ENCODE measurements around the gene ZAR1. TPM values are rescaled to one million over a fixed set of nuclear protein-coding genes. Genes with fewer than 3 reads are reported as not detected.

Gene ZAR1
- total RNA-seq, 1 donor, result not detected

DNA sequence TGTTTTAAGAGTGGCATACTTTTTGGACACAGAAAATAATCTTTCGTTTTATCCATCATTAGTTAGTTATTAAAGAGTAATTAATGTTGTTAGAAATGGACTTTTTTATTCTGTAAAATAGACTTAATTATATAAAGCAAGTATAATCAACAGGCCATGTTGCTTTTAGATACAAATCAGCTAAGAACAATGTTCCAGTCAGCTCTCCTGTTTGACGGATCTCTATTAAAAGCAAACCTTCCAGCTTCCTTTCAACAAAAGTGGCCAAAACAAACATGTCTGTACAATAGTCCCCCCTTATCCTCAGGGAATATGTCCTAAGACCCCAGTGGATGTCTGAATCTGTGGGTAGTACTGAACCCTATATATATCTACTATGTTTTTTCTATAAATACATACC, 11.8 kb upstream of the ZAR1 start:
- H3K4me3 ChIP-seq (ENCODE audit: insufficient read depth, low read length), result no peak overlapping the region
- TF ChIP-seq, protein P1, sequence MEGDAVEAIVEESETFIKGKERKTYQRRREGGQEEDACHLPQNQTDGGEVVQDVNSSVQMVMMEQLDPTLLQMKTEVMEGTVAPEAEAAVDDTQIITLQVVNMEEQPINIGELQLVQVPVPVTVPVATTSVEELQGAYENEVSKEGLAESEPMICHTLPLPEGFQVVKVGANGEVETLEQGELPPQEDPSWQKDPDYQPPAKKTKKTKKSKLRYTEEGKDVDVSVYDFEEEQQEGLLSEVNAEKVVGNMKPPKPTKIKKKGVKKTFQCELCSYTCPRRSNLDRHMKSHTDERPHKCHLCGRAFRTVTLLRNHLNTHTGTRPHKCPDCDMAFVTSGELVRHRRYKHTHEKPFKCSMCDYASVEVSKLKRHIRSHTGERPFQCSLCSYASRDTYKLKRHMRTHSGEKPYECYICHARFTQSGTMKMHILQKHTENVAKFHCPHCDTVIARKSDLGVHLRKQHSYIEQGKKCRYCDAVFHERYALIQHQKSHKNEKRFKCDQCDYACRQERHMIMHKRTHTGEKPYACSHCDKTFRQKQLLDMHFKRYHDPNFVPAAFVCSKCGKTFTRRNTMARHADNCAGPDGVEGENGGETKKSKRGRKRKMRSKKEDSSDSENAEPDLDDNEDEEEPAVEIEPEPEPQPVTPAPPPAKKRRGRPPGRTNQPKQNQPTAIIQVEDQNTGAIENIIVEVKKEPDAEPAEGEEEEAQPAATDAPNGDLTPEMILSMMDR (IDR thresholded peaks at IDR 0.05; ENCODE audit: extremely low read depth, low read depth, low read length), result no peak
- H3K27ac ChIP-seq (ENCODE audit: low read depth, low read length), result no peak overlapping the region
- H2AFZ ChIP-seq (ENCODE audit: low read length), result no peak overlapping the region
- no peak overlapping the region for H3K4me2 ChIP-seq (ENCODE audit: insufficient read depth, low read length)
- no peaks in the 10 kb centered on the region for H3K9me3 ChIP-seq (ENCODE audit: low read depth, low read length)
- peaks cover 10% of the 10 kb centered on the region for H3K4me1 ChIP-seq (ENCODE audit: insufficient read depth, low read length)
- H3K36me3 ChIP-seq (ENCODE audit: insufficient read depth, low read length), result no peaks in the 10 kb centered on the region
- DNase-seq (ENCODE audit: insufficient read length, low spot score, missing footprints), result no peak
- H4K20me1 ChIP-seq (ENCODE audit: insufficient read depth, low read length), result no peaks in the 10 kb centered on the region
- no peaks in the 10 kb centered on the region for H3K79me2 ChIP-seq (ENCODE audit: insufficient read depth, low read length)
- peaks cover 24% of the 10 kb centered on the region for H3K27me3 ChIP-seq (ENCODE audit: insufficient read depth, low read length)

DNA sequence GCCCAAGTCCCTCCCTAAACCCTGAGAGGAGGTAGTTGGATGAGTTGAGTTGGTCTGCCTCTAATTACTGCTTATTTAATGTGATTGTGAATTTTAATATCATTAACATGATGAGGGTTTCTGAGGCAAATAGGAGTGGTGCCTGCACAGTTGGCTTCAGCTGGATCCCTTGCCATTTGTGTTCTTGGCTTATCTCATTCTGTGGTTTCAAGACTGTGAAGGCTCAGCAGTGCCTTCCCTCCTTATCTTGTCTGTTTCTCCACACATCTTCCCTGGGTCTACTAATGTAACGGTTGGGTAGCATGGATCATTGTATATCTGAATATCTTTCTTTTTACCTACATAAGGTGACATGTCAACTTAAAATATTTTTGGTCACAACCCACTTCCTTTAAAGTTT, 8.5 kb upstream of the ZAR1 start:
- Histone ChIP-seq H3K4me2 (ENCODE audit: insufficient read depth, low read length) (no peak overlapping the region), H3K27me3 (ENCODE audit: insufficient read depth, low read length) (peaks cover 57% of the 10 kb centered on the region), H3K79me2 (ENCODE audit: insufficient read depth, low read length) (no peaks in the 10 kb centered on the region), H2AFZ (ENCODE audit: low read length) (no peak overlapping the region), H3K36me3 (ENCODE audit: insufficient read depth, low read length) (no peaks in the 10 kb centered on the region), H3K27ac (ENCODE audit: low read depth, low read length) (no peak overlapping the region), H3K4me1 (ENCODE audit: insufficient read depth, low read length) (peaks cover 10% of the 10 kb centered on the region), H4K20me1 (ENCODE audit: insufficient read depth, low read length) (no peaks in the 10 kb centered on the region), H3K9me3 (ENCODE audit: low read depth, low read length) (no peaks in the 10 kb centered on the region), H3K4me3 (ENCODE audit: insufficient read depth, low read length) (no peak overlapping the region)
- TF ChIP-seq, protein P1 (IDR thresholded peaks at IDR 0.05; ENCODE audit: extremely low read depth, low read depth, low read length), result no peak
- no peak for DNase-seq (ENCODE audit: insufficient read length, low spot score, missing footprints)

DNA sequence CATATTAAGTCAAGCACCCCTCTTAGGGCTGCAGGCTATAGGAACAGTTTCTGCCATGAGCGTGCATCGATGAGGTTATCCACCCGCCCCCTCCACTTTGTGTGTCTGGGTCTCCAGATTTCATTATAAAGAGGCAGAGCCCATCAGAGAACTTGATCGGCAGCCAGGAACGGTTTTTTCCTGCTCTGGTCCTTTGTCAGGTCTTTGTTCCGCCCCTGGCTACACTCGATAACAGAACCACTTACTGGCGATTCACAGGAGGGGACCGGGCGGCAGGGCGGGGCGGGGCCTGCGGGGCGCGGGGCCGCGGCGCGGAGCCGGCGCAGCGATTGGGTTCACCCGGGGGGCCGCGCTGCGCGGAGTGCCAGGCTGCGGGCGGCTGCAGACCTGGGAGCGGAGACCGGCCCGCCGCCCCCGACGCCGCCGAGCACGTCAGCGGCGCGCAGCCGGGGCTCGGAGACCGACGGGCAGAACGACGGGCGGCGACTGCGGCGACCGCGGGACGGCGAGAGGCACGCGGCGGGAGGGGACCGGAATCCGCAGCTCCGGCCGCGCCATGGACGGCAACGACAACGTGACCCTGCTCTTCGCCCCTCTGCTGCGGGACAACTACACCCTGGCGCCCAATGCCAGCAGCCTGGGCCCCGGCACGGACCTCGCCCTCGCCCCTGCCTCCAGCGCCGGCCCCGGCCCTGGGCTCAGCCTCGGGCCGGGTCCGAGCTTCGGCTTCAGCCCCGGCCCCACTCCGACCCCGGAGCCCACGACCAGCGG, 6.9 kb upstream of the ZAR1 start, which contains the start of gene SLC10A4:
SLC10A4 (plus strand) TSS at position 338 of the 771 bp plus-strand sequence; CDS start at position 557, 219 bp downstream.
- peak within 1 kb of the TSS; percentile 62 for H2AFZ ChIP-seq (ENCODE audit: low read length)
- H3K27ac ChIP-seq (ENCODE audit: low read depth, low read length), result no peak within 1 kb of the TSS
- H3K36me3 ChIP-seq (ENCODE audit: insufficient read depth, low read length), result no peaks in the 10 kb centered on the region
- H4K20me1 ChIP-seq (ENCODE audit: insufficient read depth, low read length), result no peaks in the 10 kb centered on the region
- peak within 1 kb of the TSS; percentile 27 for H3K4me3 ChIP-seq (ENCODE audit: insufficient read depth, low read length)
- TF ChIP-seq, protein P1 (IDR thresholded peaks at IDR 0.05; ENCODE audit: extremely low read depth, low read depth, low read length), result no peak
- no peaks in the 10 kb centered on the region for H3K9me3 ChIP-seq (ENCODE audit: low read depth, low read length)
- no peaks in the 10 kb centered on the region for H3K79me2 ChIP-seq (ENCODE audit: insufficient read depth, low read length)
- H3K27me3 ChIP-seq (ENCODE audit: insufficient read depth, low read length), result peaks cover 71% of the 10 kb centered on the region
- no peak within 1 kb of the TSS for H3K4me2 ChIP-seq (ENCODE audit: insufficient read depth, low read length)
- DNase-seq (ENCODE audit: insufficient read length, low spot score, missing footprints), result peak; percentile 79
- H3K4me1 ChIP-seq (ENCODE audit: insufficient read depth, low read length), result no peaks in the 10 kb centered on the region

DNA sequence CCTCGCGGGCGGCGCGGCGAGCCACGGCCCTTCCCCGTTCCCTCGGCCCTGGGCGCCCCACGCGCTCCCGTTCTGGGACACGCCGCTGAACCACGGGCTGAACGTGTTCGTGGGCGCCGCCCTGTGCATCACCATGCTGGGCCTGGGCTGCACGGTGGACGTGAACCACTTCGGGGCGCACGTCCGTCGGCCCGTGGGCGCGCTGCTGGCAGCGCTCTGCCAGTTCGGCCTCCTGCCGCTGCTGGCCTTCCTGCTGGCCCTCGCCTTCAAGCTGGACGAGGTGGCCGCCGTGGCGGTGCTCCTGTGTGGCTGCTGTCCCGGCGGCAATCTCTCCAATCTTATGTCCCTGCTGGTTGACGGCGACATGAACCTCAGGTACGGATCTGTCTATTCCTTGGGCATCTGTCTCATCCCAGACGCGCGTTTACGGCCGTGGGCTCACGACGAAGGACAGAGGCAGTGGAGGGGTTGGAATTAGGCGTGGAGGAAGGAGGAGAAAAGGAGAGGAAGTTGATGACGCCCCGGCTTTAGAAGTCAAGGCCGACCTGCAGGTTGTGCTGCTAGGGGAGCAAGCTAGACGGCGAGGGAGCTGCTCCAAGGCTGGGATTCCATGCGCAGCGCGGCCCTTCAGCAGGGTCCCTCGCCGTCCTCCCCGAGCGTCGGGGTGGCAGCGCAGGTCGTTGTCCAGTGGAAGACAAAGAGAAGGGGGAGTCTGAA, 6.1 kb upstream of the ZAR1 start:
- TF ChIP-seq, protein P1 (IDR thresholded peaks at IDR 0.05; ENCODE audit: extremely low read depth, low read depth, low read length), result no peak
- Histone ChIP-seq H3K4me2 (ENCODE audit: insufficient read depth, low read length) (no peak overlapping the region), H3K27ac (ENCODE audit: low read depth, low read length) (no peak overlapping the region), H3K79me2 (ENCODE audit: insufficient read depth, low read length) (no peaks in the 10 kb centered on the region), H4K20me1 (ENCODE audit: insufficient read depth, low read length) (no peaks in the 10 kb centered on the region), H3K9me3 (ENCODE audit: low read depth, low read length) (no peaks in the 10 kb centered on the region), H3K4me3 (ENCODE audit: insufficient read depth, low read length) (peak overlapping the region; percentile 27), H3K4me1 (ENCODE audit: insufficient read depth, low read length) (no peaks in the 10 kb centered on the region), H2AFZ (ENCODE audit: low read length) (peak overlapping the region; percentile 62), H3K27me3 (ENCODE audit: insufficient read depth, low read length) (peaks cover 79% of the 10 kb centered on the region), H3K36me3 (ENCODE audit: insufficient read depth, low read length) (no peaks in the 10 kb centered on the region)
- no peak for DNase-seq (ENCODE audit: insufficient read length, low spot score, missing footprints)
